C4-2B (cell line): ENCODE results near the gene DTD1.

Experiments
- H3K27ac ChIP-seq: fragments of 450-650 bp; 2 replicates; pipeline ENCODE4 v1.5.1; 2017
- ZFX ChIP-seq: fragments of 450-650 bp; IDR thresholded peaks from 2 replicates; pipeline ENCODE4 v1.6.1; 2017
- TF ChIP-seq, protein P1 (sequence below): fragments of 450-650 bp; conservative IDR thresholded peaks from 2 replicates; pipeline ENCODE4 v1.5.1; 2017; ENCODE audit warnings: mild to moderate bottlenecking

The DTD1 gene

DNA sequence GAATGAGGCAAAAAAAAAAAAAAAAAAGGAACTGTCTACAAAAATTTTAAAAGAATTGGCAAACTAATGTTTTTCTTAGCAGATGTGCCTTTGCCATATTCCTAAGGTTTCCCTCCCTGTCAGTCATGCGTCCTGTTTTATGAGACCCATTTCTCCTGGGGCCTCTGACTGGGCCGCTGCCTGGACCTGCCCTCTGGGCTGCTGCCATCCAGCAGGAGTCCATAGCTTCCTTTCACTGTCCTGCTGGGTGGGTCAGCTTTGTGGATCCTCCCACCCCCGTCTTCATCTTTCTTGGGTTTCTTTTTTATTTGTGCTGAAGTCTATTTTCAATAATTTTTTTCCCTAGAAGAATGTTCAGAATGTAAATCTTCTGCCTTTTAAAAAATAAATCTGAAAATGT lies 114.9 kb downstream of the DTD1 start:
- H3K27ac ChIP-seq = no peak overlapping the region
- TF ChIP-seq, protein P1, sequence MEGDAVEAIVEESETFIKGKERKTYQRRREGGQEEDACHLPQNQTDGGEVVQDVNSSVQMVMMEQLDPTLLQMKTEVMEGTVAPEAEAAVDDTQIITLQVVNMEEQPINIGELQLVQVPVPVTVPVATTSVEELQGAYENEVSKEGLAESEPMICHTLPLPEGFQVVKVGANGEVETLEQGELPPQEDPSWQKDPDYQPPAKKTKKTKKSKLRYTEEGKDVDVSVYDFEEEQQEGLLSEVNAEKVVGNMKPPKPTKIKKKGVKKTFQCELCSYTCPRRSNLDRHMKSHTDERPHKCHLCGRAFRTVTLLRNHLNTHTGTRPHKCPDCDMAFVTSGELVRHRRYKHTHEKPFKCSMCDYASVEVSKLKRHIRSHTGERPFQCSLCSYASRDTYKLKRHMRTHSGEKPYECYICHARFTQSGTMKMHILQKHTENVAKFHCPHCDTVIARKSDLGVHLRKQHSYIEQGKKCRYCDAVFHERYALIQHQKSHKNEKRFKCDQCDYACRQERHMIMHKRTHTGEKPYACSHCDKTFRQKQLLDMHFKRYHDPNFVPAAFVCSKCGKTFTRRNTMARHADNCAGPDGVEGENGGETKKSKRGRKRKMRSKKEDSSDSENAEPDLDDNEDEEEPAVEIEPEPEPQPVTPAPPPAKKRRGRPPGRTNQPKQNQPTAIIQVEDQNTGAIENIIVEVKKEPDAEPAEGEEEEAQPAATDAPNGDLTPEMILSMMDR = no peak
- TF ChIP-seq ZFX = no peak

- H3K27ac ChIP-seq = no peak overlapping the region
- no peak for TF ChIP-seq ZFX
- TF ChIP-seq, protein P1 = no peak
Measured at GRCh38 chr20:18705490-18705889, 117.6 kb downstream of the DTD1 start.

DNA sequence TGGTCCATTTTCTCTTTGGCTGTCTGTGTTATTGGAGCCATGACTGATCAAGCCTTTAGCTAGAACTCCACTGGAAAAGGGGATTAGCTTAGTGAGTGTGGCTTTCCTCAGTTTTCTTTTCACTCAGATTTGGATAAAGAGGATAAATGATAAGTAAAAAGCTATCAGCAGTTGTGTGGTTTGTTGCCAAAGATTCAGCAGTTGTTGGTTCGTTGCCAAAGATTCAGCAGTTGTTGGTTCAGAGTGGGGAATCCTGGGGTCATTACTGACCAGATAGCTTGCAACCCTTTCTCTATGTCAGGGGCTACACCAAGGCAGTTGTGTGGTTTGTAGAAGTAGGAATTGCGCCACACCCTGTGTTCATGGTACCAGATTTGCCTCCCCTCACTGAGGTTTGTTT lies 118.1 kb downstream of the DTD1 start:
- TF ChIP-seq ZFX = no peak
- TF ChIP-seq, protein P1 = no peak
- no peak overlapping the region for H3K27ac ChIP-seq

DNA sequence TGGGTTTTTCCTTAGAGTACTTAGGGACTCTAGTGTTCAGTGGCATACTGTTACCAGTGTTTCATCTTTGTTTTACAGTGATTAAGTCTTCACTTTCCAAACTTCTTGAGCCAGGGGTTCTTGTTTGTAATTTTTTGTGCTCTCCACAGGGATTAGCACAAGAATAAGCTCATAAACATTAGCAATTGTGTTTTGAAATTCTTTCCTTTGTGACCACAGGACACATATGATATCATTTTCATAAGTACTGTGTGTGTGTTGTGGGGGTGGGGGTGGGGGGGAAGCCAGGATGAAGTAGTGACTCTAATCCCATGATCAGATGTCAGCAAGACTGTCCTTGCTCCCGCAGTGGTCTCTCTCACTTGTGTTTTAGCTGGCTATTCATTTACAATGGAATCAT lies 124.3 kb downstream of the DTD1 start:
- no peak overlapping the region for H3K27ac ChIP-seq
- no peak for TF ChIP-seq ZFX
- TF ChIP-seq, protein P1 = no peak

GRCh38 chr20:18712882-18713281 lies 125.0 kb downstream of the DTD1 start:
- no peak overlapping the region for H3K27ac ChIP-seq
- TF ChIP-seq, protein P1 = no peak
- no peak for TF ChIP-seq ZFX

GRCh38 chr20:18715564-18715963 lies 127.7 kb downstream of the DTD1 start:
- no peak overlapping the region for H3K27ac ChIP-seq
- TF ChIP-seq ZFX = no peak
- TF ChIP-seq, protein P1 = no peak

GRCh38 chr20:18717062-18717461 lies 129.2 kb downstream of the DTD1 start:
- TF ChIP-seq, protein P1 = no peak
- TF ChIP-seq ZFX = no peak
- no peak overlapping the region for H3K27ac ChIP-seq
